ENCODE results near the gene DYNLT2. TPM values are rescaled to one million over a fixed set of nuclear protein-coding genes. Genes with fewer than 3 reads are reported as not detected.

DYNLT2 gene
- total and polyA plus RNA-seq, 7 donors, result 0.46 to 2.2 (median 1.9) TPM

DNA sequence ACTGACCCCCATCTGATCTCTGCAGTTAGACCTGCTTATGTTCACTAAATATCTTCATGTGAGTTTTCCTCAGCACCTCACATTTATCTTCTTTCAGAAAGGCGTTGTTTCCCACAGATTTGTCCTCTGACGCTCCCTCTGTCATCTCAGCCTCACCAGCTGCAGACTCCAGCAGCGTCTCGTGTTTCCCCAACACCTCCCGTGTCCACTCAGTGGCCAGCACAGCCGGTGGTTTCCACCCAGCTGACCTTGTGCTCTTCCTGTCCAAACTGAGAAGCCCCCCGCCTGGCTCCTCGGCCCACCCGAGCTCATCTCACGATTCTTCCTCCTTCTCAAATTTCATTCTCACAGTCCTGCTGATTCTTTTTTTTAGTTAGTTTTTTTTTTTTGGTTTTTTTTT is 12.5 kb upstream of the DYNLT2 start:
- Histone ChIP-seq H3K4me3 (no peak overlapping the region), H3K9me3 (no peaks in the 10 kb centered on the region), H3K36me3 (peaks cover 7 to 100% (median 21%) of the 10 kb centered on the region in 4 donors), H3K27me3 (no peaks in the 10 kb centered on the region), H3K27ac (no peak overlapping the region), H3K4me1 (no peaks in the 10 kb centered on the region)
- intact Hi-C loops (cut with DNase I), result no loop called here
- DNase-seq, result no peak
- TF ChIP-seq EP300 (IDR thresholded peaks at IDR 0.05) (no peak), POLR2AphosphoS5 (IDR thresholded peaks at IDR 0.05) (no peak), POLR2A (IDR thresholded peaks at IDR 0.05) (no peak)
- TF ChIP-seq, protein P1, sequence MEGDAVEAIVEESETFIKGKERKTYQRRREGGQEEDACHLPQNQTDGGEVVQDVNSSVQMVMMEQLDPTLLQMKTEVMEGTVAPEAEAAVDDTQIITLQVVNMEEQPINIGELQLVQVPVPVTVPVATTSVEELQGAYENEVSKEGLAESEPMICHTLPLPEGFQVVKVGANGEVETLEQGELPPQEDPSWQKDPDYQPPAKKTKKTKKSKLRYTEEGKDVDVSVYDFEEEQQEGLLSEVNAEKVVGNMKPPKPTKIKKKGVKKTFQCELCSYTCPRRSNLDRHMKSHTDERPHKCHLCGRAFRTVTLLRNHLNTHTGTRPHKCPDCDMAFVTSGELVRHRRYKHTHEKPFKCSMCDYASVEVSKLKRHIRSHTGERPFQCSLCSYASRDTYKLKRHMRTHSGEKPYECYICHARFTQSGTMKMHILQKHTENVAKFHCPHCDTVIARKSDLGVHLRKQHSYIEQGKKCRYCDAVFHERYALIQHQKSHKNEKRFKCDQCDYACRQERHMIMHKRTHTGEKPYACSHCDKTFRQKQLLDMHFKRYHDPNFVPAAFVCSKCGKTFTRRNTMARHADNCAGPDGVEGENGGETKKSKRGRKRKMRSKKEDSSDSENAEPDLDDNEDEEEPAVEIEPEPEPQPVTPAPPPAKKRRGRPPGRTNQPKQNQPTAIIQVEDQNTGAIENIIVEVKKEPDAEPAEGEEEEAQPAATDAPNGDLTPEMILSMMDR (IDR thresholded peaks at IDR 0.05), result no peak
- WGBS, 2 donors, result 89 to 93% methylated on average over 10 of the region's 10 CpGs

DNA sequence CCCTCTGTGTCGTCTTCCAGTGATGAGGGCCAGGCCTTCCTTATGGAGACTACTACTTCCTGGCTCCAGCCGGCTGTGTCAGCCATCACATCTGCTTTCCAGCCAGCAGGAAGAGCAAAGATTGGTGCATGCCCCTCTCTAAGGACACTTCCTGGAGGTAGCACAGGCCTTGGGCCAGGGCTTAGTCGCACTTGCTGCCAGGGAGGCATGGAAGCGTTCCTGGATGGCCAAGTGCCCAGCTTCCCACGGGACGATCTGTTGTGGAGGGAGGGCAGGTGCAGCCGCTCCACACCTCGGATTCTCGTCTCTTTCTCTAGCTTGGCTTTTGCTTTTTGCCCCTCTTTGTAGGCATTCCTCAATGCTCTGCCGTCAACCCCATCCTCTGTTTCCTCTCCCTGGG is 11.9 kb upstream of the DYNLT2 start:
- no peak for DNase-seq
- no peak overlapping the region for H3K4me3 ChIP-seq
- 77 to 86% methylated on average over 10 of the region's 10 CpGs for WGBS, 2 donors

DNA sequence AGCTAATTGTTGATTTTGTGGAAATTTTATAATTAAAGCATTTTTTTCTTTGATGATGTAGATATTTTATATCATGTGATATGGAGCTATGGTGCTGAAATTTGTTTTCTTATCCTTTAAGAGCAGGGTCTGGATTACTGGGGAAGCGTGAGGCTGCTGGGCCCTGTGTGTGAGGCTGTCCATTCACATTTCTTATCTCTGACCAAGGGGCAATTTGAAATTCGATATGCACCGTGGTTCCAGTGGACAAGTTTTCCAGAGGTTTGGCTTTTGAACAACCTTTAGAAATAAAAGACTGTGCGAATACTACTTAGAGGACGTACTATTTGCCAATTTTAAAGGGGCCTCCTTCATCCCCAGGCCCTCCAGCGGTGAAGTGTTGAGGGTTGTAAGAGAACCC is 3.8 kb upstream of the DYNLT2 start:
- intact Hi-C loops (cut with DNase I), result no loop called here
- WGBS, 2 donors, result 94 to 98% methylated on average over 6 of the region's 6 CpGs
- peaks cover 0 to 21% (median 18%) of the 10 kb centered on the region in 4 donors for H3K4me1 ChIP-seq
- H3K4me3 ChIP-seq, result no peak overlapping the region
- no peaks in the 10 kb centered on the region for H3K9me3 ChIP-seq
- H3K36me3 ChIP-seq, result peaks cover 4 to 37% (median 8%) of the 10 kb centered on the region in 4 donors
- no peak for DNase-seq
- no peaks in the 10 kb centered on the region for H3K27me3 ChIP-seq
- TF ChIP-seq POLR2AphosphoS5 (IDR thresholded peaks at IDR 0.05) (no peak), POLR2A (IDR thresholded peaks at IDR 0.05) (no peak), EP300 (IDR thresholded peaks at IDR 0.05) (no peak)
- TF ChIP-seq, protein P1 (IDR thresholded peaks at IDR 0.05), result no peak
- H3K27ac ChIP-seq, result no peak overlapping the region

More for the DNA sequence above, 11.9 kb upstream of the DYNLT2 start:
- H3K4me1 ChIP-seq, result no peaks in the 10 kb centered on the region
- intact Hi-C loops (cut with DNase I), result no loop called here
- peaks cover 10 to 100% (median 19%) of the 10 kb centered on the region in 4 donors for H3K36me3 ChIP-seq
- TF ChIP-seq EP300 (IDR thresholded peaks at IDR 0.05) (no peak), POLR2A (IDR thresholded peaks at IDR 0.05) (no peak), POLR2AphosphoS5 (IDR thresholded peaks at IDR 0.05) (no peak)
- TF ChIP-seq, protein P1 (IDR thresholded peaks at IDR 0.05), result no peak
- no peak overlapping the region for H3K27ac ChIP-seq
- H3K27me3 ChIP-seq, result no peaks in the 10 kb centered on the region
- H3K9me3 ChIP-seq, result no peaks in the 10 kb centered on the region

DNA sequence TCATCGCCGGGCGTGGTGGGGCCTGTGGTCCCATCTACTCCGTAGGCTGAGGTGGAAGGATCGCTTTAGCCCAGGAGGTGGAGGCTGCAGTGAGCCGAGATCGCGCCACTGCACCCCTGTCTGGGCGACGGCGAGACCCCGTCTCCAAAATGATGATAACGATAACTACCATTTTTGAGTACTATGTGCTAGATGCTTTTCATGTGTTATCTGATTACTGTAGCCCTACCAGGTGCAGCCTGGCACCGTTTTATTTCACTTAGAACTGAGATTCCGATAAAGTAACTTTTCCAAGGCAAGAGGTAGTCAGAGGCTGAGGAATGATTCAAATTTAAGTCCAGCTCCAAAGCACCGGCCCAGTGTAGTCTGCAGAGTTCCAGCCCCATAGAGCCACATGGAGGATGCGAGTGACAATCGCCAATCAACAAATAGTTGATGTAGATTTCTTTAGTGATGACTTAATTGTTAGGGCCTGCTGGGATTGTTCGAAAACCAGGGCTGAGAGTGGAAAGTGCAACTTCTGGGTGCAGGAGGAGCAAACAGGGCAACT is 777 bp upstream of the DYNLT2 start:
- Histone ChIP-seq H3K27ac (peak overlapping the region; percentile 96 to 97 (median 97)), H3K27me3 (no peaks in the 10 kb centered on the region), H3K4me3 (peak overlapping the region; percentile 67 to 89 (median 82)), H3K4me1 (peaks cover 0 to 26% (median 19%) of the 10 kb centered on the region in 4 donors), H3K9me3 (no peaks in the 10 kb centered on the region), H3K36me3 (peaks cover 0 to 7% (median 0%) of the 10 kb centered on the region in 4 donors)
- 2 to 8% methylated on average over 19 of the region's 19 CpGs for WGBS, 2 donors
- no peak for DNase-seq
- TF ChIP-seq POLR2AphosphoS5 (IDR thresholded peaks at IDR 0.05) (no peak), POLR2A (IDR thresholded peaks at IDR 0.05) (no peak), EP300 (IDR thresholded peaks at IDR 0.05) (no peak)
- TF ChIP-seq, protein P1 (IDR thresholded peaks at IDR 0.05), result no peak
- intact Hi-C loops (cut with DNase I), result no loop called here

DNA sequence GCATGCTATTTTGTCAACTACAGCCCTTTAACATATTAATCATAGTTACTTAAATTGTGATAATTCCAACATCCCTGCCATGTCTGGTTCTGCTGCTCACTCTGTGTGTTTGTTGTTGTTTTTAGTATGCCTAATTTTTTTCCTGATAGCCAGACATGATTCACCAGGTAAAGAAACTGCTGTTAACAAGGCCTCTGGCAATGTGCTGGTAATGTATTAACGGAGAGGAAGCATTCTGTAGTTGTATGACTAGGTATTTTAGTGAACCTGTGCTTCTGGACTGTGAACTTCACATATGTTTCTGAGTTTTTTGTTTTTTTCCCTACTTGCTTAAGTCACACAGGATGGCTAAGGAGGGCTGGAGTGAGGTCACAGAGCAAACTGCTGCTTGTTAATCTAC is 4.8 kb downstream of the DYNLT2 start:
- H3K36me3 ChIP-seq, result no peaks in the 10 kb centered on the region
- H3K4me3 ChIP-seq, result no peak overlapping the region
- H3K27me3 ChIP-seq, result no peaks in the 10 kb centered on the region
- 90 to 95% methylated on average over 1 of the region's 1 CpG for WGBS, 2 donors
- H3K27ac ChIP-seq, result no peak overlapping the region
- TF ChIP-seq, protein P1 (IDR thresholded peaks at IDR 0.05), result no peak
- TF ChIP-seq POLR2AphosphoS5 (IDR thresholded peaks at IDR 0.05), result no peak
- TF ChIP-seq POLR2A (IDR thresholded peaks at IDR 0.05), result no peak
- TF ChIP-seq EP300 (IDR thresholded peaks at IDR 0.05), result no peak
- H3K4me1 ChIP-seq, result peaks cover 0 to 13% (median 10%) of the 10 kb centered on the region in 4 donors
- DNase-seq, result no peak
- intact Hi-C loops (cut with DNase I), result no loop called here
- H3K9me3 ChIP-seq, result no peaks in the 10 kb centered on the region
